ENCODE data around the gene ATE1. TPM values are rescaled to one million over a fixed set of nuclear protein-coding genes. Genes with fewer than 3 reads are reported as not detected.
"Not testable (repeated sequence)": the region's sequence is repeated elsewhere in the genome, so short reads cannot be mapped to it uniquely, and the experiment has no call there.

The ATE1 gene
- total RNA-seq, 2 experiments from 2014 or later = 18.5 to 20.9 TPM

DNA sequence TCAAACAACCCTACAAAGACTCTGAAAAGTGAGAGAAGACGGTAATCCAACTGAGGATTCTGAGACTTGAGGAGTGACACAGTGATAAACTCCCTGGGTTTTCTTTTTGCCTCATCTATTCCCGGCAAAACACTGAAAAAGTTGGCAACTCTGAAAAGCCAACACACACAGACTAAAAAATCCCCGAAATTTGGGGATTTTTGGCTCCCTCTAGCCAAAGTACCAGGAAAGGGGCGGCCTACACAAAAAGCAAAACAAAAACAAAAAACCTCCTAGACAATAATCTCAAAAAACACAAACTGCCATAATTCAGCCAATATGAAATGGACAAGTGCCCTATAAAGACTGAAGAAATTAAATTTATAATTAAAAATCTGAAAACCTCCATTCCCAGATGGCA lies 161.4 kb downstream of the ATE1 start:
- H3K27ac Mint-ChIP-seq = no peak overlapping the region
- intact Hi-C loops (cut with DNase I, micrococcal nuclease) = no loop called here
- Histone ChIP-seq H3K4me1 (ENCODE audit: insufficient read depth, low read length) (no peaks in the 10 kb centered on the region), H3K27me3 (ENCODE audit: control insufficient read depth in 1 of 2, insufficient read depth in 2 of 2, low read length in 2 of 2) (no peaks in the 10 kb centered on the region), H3K36me3 (ENCODE audit: insufficient read depth, low read length) (no peaks in the 10 kb centered on the region), H3K9me3 (ENCODE audit: control insufficient read depth in 1 of 2, insufficient read depth in 1 of 2, low read length in 2 of 2) (peaks cover 4 to 12% of the 10 kb centered on the region in 2 experiments), H3K4me3 (ENCODE audit: low read length) (no peak overlapping the region), H3K27ac (ENCODE audit: low read depth in 1 of 2, low read length in 2 of 2) (no peak overlapping the region)
- peaks cover 19% of the 10 kb centered on the region for H3K9me3 Mint-ChIP-seq
- no peaks in the 10 kb centered on the region for H3K27me3 Mint-ChIP-seq
- POLR2A ChIA-PET = no interaction called here
- H3K4me1 Mint-ChIP-seq (ENCODE audit: low read depth) = peaks cover 3% of the 10 kb centered on the region
- TF ChIP-seq, protein P1, sequence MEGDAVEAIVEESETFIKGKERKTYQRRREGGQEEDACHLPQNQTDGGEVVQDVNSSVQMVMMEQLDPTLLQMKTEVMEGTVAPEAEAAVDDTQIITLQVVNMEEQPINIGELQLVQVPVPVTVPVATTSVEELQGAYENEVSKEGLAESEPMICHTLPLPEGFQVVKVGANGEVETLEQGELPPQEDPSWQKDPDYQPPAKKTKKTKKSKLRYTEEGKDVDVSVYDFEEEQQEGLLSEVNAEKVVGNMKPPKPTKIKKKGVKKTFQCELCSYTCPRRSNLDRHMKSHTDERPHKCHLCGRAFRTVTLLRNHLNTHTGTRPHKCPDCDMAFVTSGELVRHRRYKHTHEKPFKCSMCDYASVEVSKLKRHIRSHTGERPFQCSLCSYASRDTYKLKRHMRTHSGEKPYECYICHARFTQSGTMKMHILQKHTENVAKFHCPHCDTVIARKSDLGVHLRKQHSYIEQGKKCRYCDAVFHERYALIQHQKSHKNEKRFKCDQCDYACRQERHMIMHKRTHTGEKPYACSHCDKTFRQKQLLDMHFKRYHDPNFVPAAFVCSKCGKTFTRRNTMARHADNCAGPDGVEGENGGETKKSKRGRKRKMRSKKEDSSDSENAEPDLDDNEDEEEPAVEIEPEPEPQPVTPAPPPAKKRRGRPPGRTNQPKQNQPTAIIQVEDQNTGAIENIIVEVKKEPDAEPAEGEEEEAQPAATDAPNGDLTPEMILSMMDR (IDR thresholded peaks at IDR 0.05) = no peak
- CTCF ChIA-PET = no interaction called here
- DNase-seq (no peak), ATAC-seq (ENCODE audit: poor library complexity) (no peak)
- no peak overlapping the region for H3K4me3 Mint-ChIP-seq
- H3K36me3 Mint-ChIP-seq (ENCODE audit: low read depth) = peaks cover 89% of the 10 kb centered on the region

DNA sequence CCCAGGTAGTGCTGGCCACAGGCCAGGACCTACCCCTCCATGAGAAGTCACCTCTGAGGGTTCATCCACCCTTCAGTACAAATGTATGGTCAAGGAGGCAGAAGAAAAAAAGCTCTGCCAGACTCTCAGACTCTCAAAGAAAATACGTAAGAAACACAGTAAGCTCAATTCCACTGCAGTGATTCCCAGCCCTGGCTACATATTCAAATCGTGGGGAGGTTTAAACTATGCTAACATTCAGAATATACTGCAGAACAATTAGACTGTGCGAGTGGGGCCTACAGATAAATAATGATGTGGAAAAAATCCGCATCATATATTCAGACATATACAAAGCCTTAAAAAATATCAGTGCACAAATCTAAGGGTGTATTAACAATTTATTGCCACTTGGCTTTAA lies 162.6 kb downstream of the ATE1 start:
- ATAC-seq (ENCODE audit: poor library complexity) (no peak), DNase-seq (no peak)
- H3K36me3 Mint-ChIP-seq (ENCODE audit: low read depth) = peaks cover 97% of the 10 kb centered on the region
- ChIA-PET CTCF (interaction anchor here (1.2 kb wide), 1 partner anchor 135 kb away, joined by 3 read pairs; no protein-coding TSS in a partner anchor), POLR2A (no interaction called here)
- TF ChIP-seq, protein P1 (IDR thresholded peaks at IDR 0.05) = no peak
- peaks cover 3% of the 10 kb centered on the region for H3K4me1 Mint-ChIP-seq (ENCODE audit: low read depth)
- Histone ChIP-seq H3K9me3 (ENCODE audit: control insufficient read depth in 1 of 2, insufficient read depth in 1 of 2, low read length in 2 of 2) (peaks cover 8 to 22% of the 10 kb centered on the region in 2 experiments), H3K27ac (ENCODE audit: low read depth in 1 of 2, low read length in 2 of 2) (no peak overlapping the region), H3K4me1 (ENCODE audit: insufficient read depth, low read length) (no peaks in the 10 kb centered on the region), H3K36me3 (ENCODE audit: insufficient read depth, low read length) (peaks cover 3% of the 10 kb centered on the region), H3K27me3 (ENCODE audit: control insufficient read depth in 1 of 2, insufficient read depth in 2 of 2, low read length in 2 of 2) (no peaks in the 10 kb centered on the region), H3K4me3 (ENCODE audit: low read length) (no peak overlapping the region)
- no peaks in the 10 kb centered on the region for H3K27me3 Mint-ChIP-seq
- peaks cover 25% of the 10 kb centered on the region for H3K9me3 Mint-ChIP-seq
- intact Hi-C loops (cut with DNase I, micrococcal nuclease) = no loop called here
- H3K4me3 Mint-ChIP-seq = no peak overlapping the region
- H3K27ac Mint-ChIP-seq = no peak overlapping the region

DNA sequence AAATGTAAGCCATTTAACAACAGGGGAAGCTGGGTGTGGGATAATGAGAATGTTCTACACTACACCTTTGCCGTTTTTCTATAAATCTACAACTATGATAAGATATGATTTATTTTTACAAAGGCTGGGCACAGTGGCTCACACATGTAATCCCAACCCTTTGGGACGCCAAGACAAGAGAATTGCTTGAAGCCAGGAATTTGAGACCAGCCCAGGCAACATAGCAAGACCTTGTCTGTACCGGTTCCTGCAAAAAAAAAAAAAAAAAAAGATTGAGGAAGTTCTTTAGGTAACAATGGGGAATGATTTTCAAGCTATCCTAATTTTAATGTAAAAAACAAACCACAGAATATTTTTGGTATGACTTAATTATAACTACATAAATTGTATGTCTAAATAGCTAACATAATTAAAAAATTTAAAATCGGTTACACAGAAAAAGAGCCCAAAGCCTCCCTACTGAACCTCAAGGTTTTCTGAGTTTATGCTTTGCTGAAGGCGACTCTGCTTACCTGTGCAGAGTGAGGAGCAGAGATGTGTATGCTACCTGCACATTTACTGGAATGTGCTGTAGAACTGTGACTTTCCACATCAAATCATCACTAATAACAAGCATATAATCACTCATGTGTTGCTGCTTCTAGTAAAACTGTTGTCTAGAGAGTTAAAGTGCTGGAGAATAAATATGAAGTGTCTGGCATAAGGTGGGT lies 163.4 kb downstream of the ATE1 start:
- Histone ChIP-seq H3K4me3 (ENCODE audit: low read length) (no peak overlapping the region), H3K27me3 (ENCODE audit: control insufficient read depth in 1 of 2, insufficient read depth in 2 of 2, low read length in 2 of 2) (no peaks in the 10 kb centered on the region), H3K36me3 (ENCODE audit: insufficient read depth, low read length) (peaks cover 9% of the 10 kb centered on the region), H3K4me1 (ENCODE audit: insufficient read depth, low read length) (no peaks in the 10 kb centered on the region), H3K27ac (ENCODE audit: low read depth in 1 of 2, low read length in 2 of 2) (no peak overlapping the region), H3K9me3 (ENCODE audit: control insufficient read depth in 1 of 2, insufficient read depth in 1 of 2, low read length in 2 of 2) (peaks cover 11 to 28% of the 10 kb centered on the region in 2 experiments)
- H3K27ac Mint-ChIP-seq = no peak overlapping the region
- TF ChIP-seq, protein P1 (IDR thresholded peaks at IDR 0.05) = no peak
- ChIA-PET POLR2A (no interaction called here), CTCF (interaction anchor here (1.2 kb wide), 1 partner anchor 136 kb away, joined by 3 read pairs; no protein-coding TSS in a partner anchor)
- H3K9me3 Mint-ChIP-seq = peaks cover 26% of the 10 kb centered on the region
- H3K27me3 Mint-ChIP-seq = no peaks in the 10 kb centered on the region
- intact Hi-C loops (cut with DNase I, micrococcal nuclease) = no loop called here
- ATAC-seq (ENCODE audit: poor library complexity) (no peak), DNase-seq (no peak)
- H3K36me3 Mint-ChIP-seq (ENCODE audit: low read depth) = peaks cover 98% of the 10 kb centered on the region
- peaks cover 3% of the 10 kb centered on the region for H3K4me1 Mint-ChIP-seq (ENCODE audit: low read depth)
- H3K4me3 Mint-ChIP-seq = no peak overlapping the region

DNA sequence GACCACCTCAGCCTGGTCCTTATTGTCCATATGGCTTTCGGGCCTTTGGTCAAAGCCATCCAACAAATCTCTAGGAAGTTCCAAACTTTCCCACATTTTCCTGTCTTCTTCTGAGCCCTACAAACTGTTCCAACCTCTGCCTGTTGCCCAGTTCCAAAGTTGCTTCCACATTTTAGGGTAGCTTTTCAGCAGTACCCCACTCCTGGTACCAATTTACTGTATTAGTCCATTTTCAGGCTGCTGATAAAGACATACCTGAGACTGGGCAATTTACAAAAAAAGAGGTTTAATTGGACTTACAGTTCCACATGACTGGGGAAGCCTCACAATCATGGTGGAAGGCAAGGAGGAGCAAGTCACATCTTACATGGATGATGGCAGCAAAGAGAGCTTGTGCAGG lies 170.6 kb downstream of the ATE1 start:
- DNase-seq; H3K4me1 ChIP-seq (ENCODE audit: insufficient read depth, low read length); H3K4me3 ChIP-seq (ENCODE audit: low read length); ATAC-seq (ENCODE audit: poor library complexity); H3K27ac ChIP-seq (ENCODE audit: low read depth in 1 of 2, low read length in 2 of 2); H3K27me3 ChIP-seq (ENCODE audit: control insufficient read depth in 1 of 2, insufficient read depth in 2 of 2, low read length in 2 of 2); H3K4me3 Mint-ChIP-seq; H3K27me3 Mint-ChIP-seq; H3K27ac Mint-ChIP-seq; POLR2A ChIA-PET; H3K4me1 Mint-ChIP-seq (ENCODE audit: low read depth); CTCF ChIA-PET; intact Hi-C loops (cut with DNase I, micrococcal nuclease): not testable (repeated sequence)
- H3K9me3 Mint-ChIP-seq = peaks cover 25% of the 10 kb centered on the region
- H3K36me3 Mint-ChIP-seq (ENCODE audit: low read depth) = peaks cover 90% of the 10 kb centered on the region
- Histone ChIP-seq H3K9me3 (ENCODE audit: control insufficient read depth in 1 of 2, insufficient read depth in 1 of 2, low read length in 2 of 2) (peaks cover 19 to 35% of the 10 kb centered on the region in 2 experiments), H3K36me3 (ENCODE audit: insufficient read depth, low read length) (peaks cover 15% of the 10 kb centered on the region)

DNA sequence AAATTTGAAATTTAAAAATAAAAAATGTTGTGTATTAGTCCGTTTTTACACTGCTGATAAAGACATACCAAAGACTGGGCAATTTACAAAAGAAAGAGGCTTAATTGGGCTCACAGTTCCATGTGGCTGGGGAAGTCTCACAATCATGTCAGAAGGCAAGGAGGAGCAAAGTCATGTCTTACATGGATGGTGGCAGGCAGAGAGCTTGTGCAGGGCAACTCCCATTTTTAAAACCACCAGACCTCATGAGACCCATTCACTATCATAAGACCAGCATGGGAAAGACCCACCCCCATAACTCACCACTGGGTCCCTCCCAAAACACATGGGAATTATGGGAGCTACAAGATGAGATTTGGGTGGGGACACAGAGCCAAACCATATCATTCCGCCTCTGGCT lies 172.3 kb downstream of the ATE1 start:
- H3K4me3 Mint-ChIP-seq; intact Hi-C loops (cut with DNase I, micrococcal nuclease); H3K4me1 Mint-ChIP-seq (ENCODE audit: low read depth); DNase-seq; ATAC-seq (ENCODE audit: poor library complexity); H3K4me3 ChIP-seq (ENCODE audit: low read length); POLR2A ChIA-PET; H3K4me1 ChIP-seq (ENCODE audit: insufficient read depth, low read length); H3K27me3 Mint-ChIP-seq; H3K27ac Mint-ChIP-seq; CTCF ChIA-PET; H3K27ac ChIP-seq (ENCODE audit: low read depth in 1 of 2, low read length in 2 of 2); H3K27me3 ChIP-seq (ENCODE audit: control insufficient read depth in 1 of 2, insufficient read depth in 2 of 2, low read length in 2 of 2): not testable (repeated sequence)
- Mint-ChIP-seq H3K9me3 (peaks cover 14% of the 10 kb centered on the region), H3K36me3 (ENCODE audit: low read depth) (peaks cover 72% of the 10 kb centered on the region)
- Histone ChIP-seq H3K9me3 (ENCODE audit: control insufficient read depth in 1 of 2, insufficient read depth in 1 of 2, low read length in 2 of 2) (peaks cover 15 to 27% of the 10 kb centered on the region in 2 experiments), H3K36me3 (ENCODE audit: insufficient read depth, low read length) (peaks cover 15% of the 10 kb centered on the region)
